Thyroid gland (tissue), 4 donors: ENCODE measurements around the gene TMEM186. TPM values are rescaled to one million over a fixed set of nuclear protein-coding genes. Genes with fewer than 3 reads are reported as not detected.

Experiments
- DNase-seq, 2 donors: peaks; one replicate each; pipeline ENCODE4 v3.0.0-alpha.2; 2019
- H3K27ac ChIP-seq, 3 donors: fragments of 200-600 bp; sonication (generic); 1 replicate in 2 of 3; 2 replicates in 1 of 3; pipeline ENCODE4 v1.5.1; 2016 to 2019; ENCODE audit warnings: mild to moderate bottlenecking in 1 of 3, moderate library complexity in 1 of 3
- H3K27me3 ChIP-seq: fragments of 200-600 bp; sonication (generic); one replicate; pipeline ENCODE4 v1.5.1; 2019
- H3K36me3 ChIP-seq, 2 donors: fragments of 200-600 bp; sonication (generic); one replicate each; pipeline ENCODE4 v1.5.1; 2016 to 2019
- H3K4me1 ChIP-seq, 2 donors: fragments of 200-600 bp; sonication (generic); one replicate each; pipeline ENCODE4 v1.5.1; 2017 to 2019
- H3K4me3 ChIP-seq, 3 donors: fragments of 200-600 bp; sonication (generic); replicated peaks in 1 of 3; 1 replicate in 2 of 3; 2 replicates in 1 of 3; pipeline ENCODE4 v1.5.1; 2016; ENCODE audit warnings: mild to moderate bottlenecking in 1 of 3
- H3K9me3 ChIP-seq: fragments of 200-600 bp; sonication (generic); one replicate; pipeline ENCODE4 v1.5.1; 2017
- CTCF ChIP-seq, 6 experiments: fragments of 200-600 bp in 3 of 6; fragments of 450-650 bp in 3 of 6; sonication (generic) in 3 of 6; IDR thresholded peaks; one replicate each; pipeline ENCODE4 v1.5.1; 2016 to 2019; ENCODE audit warnings: antibody characterized with exemption in 6 of 6, mild to moderate bottlenecking in 2 of 6, inconsistent platforms in 1 of 6, moderate library complexity in 1 of 6
- POLR2A ChIP-seq, 2 donors: fragments of 450-650 bp; IDR thresholded peaks; one replicate each; pipeline ENCODE4 v1.6.1; 2017; ENCODE audit warnings: antibody characterized with exemption in 2 of 2, mild to moderate bottlenecking in 2 of 2, moderate library complexity in 1 of 2
- WGBS, 2 donors: methylation state at CpG; one replicate each; pipeline ENCODE4 v1.1.5; 2017; 5-methylcytosine and 5-hydroxymethylcytosine counted together
- intact Hi-C: fragments of 100-400 bp; cut with DNase I; formaldehyde crosslinking; loops from one replicate; pipeline ENCODE4 v1.15.1; 2023
- total RNA-seq, 4 donors: library from RNA; depleted of rRNA; stranded (reverse); fragments of >200 nt; gene quantifications; one replicate each; pipeline ENCODE4 v1.2.3, GENCODE V29; 2016

The TMEM186 gene
- total RNA-seq, 4 donors from 2014 or later = 6.6 to 9.2 (median 8.2) TPM

- H3K4me1 ChIP-seq = peaks cover 0 to 3% of the 10 kb centered on the region in 2 donors
- H3K9me3 ChIP-seq = no peaks in the 10 kb centered on the region
- TF ChIP-seq CTCF (IDR thresholded peaks at IDR 0.05) (no peak), POLR2A (IDR thresholded peaks at IDR 0.05) (no peak)
- no peaks in the 10 kb centered on the region for H3K27me3 ChIP-seq
- intact Hi-C loops = no loop called here
- WGBS, 2 donors = 87 to 91% methylated on average over 9 to 11 of the region's 12 CpGs
- H3K4me3 ChIP-seq = no peak overlapping the region
- H3K27ac ChIP-seq = no peak overlapping the region
- no peak for DNase-seq
- H3K36me3 ChIP-seq = peaks cover 0 to 3% of the 10 kb centered on the region in 2 donors
Observed at GRCh38 chr16:8776129-8776584, 21.3 kb downstream of the TMEM186 start.

GRCh38 chr16:8775359-8775758, 22.1 kb downstream of the TMEM186 start:
- 93% methylated on average over 1 of the region's 1 CpG for WGBS, 2 donors
- Histone ChIP-seq H3K36me3 (peaks cover 0 to 3% of the 10 kb centered on the region in 2 donors), H3K27me3 (no peaks in the 10 kb centered on the region), H3K9me3 (no peaks in the 10 kb centered on the region), H3K27ac (no peak overlapping the region), H3K4me3 (no peak overlapping the region), H3K4me1 (peaks cover 0 to 3% of the 10 kb centered on the region in 2 donors)
- no peak for DNase-seq
- no peak for TF ChIP-seq CTCF (IDR thresholded peaks at IDR 0.05)
- intact Hi-C loops = no loop called here

GRCh38 chr16:8774208-8774607, 23.2 kb downstream of the TMEM186 start:
- DNase-seq = no peak
- 87 to 90% methylated on average over 11 of the region's 11 CpGs for WGBS, 2 donors
- no peak overlapping the region for H3K27ac ChIP-seq
- peaks cover 0 to 3% of the 10 kb centered on the region in 2 donors for H3K36me3 ChIP-seq
- TF ChIP-seq CTCF (IDR thresholded peaks at IDR 0.05) (no peak), POLR2A (IDR thresholded peaks at IDR 0.05) (no peak)
- no peak overlapping the region for H3K4me3 ChIP-seq
- peaks cover 0 to 3% of the 10 kb centered on the region in 2 donors for H3K4me1 ChIP-seq
- intact Hi-C loops = no loop called here
- H3K27me3 ChIP-seq = no peaks in the 10 kb centered on the region
- H3K9me3 ChIP-seq = no peaks in the 10 kb centered on the region

GRCh38 chr16:8773537-8773936, 23.9 kb downstream of the TMEM186 start:
- Histone ChIP-seq H3K9me3 (no peaks in the 10 kb centered on the region), H3K27me3 (no peaks in the 10 kb centered on the region), H3K4me3 (no peak overlapping the region), H3K27ac (no peak overlapping the region), H3K4me1 (peaks cover 0 to 3% of the 10 kb centered on the region in 2 donors), H3K36me3 (peaks cover 0 to 7% of the 10 kb centered on the region in 2 donors)
- no peak for TF ChIP-seq CTCF (IDR thresholded peaks at IDR 0.05)
- intact Hi-C loops = no loop called here
- WGBS, 2 donors = 76 to 80% methylated on average over 3 of the region's 3 CpGs
- no peak for DNase-seq

- no peaks in the 10 kb centered on the region for H3K4me1 ChIP-seq
- peaks cover 0 to 6% of the 10 kb centered on the region in 2 donors for H3K36me3 ChIP-seq
- no peaks in the 10 kb centered on the region for H3K9me3 ChIP-seq
- H3K27ac ChIP-seq = no peak overlapping the region
- 79 to 82% methylated on average over 11 to 12 of the region's 12 CpGs for WGBS, 2 donors
- no peak overlapping the region for H3K4me3 ChIP-seq
- DNase-seq = no peak
- no peaks in the 10 kb centered on the region for H3K27me3 ChIP-seq
- no peak for TF ChIP-seq CTCF (IDR thresholded peaks at IDR 0.05)
- TF ChIP-seq POLR2A (IDR thresholded peaks at IDR 0.05) = no peak
- intact Hi-C loops = no loop called here
Observed at GRCh38 chr16:8768692-8769091, 28.7 kb downstream of the TMEM186 start.
